OCI-LY3 (cell line): ENCODE data around the gene LGI4.
A peak's percentile ranks its signal among the peaks of the same experiment; 100 is the strongest.

ENCODE experiments used
- H2AFZ ChIP-seq: fragments of 200-600, 300-600 bp; shearing (Covaris generic); 2 replicates; pipeline ENCODE4 v1.6.0; 2014; ENCODE audit warnings: antibody characterized with exemption, low read depth, low read length
- H3K27ac ChIP-seq: fragments of 200-600, 300-600 bp; sonication (generic); 2 replicates; pipeline ENCODE4 v1.5.1; 2014; ENCODE audit warnings: mild to moderate bottlenecking, low read length, moderate library complexity, mixed read lengths
- H3K27me3 ChIP-seq: fragments of 200-600, 300-600 bp; sonication (generic); 2 replicates; pipeline ENCODE4 v1.6.1; 2014; ENCODE audit warnings: low read depth, low read length, mixed read lengths
- H3K36me3 ChIP-seq: fragments of 200-600, 300-600 bp; sonication (generic); replicated peaks from 2 replicates; pipeline ENCODE3; 2014; ENCODE audit warnings: low read depth, low read length, mixed read lengths
- H3K4me1 ChIP-seq: fragments of 300-600, 200-600 bp; sonication (generic); 2 replicates; pipeline ENCODE4 v1.6.1; 2014; ENCODE audit warnings: low read length, mixed read lengths
- H3K4me2 ChIP-seq: fragments of 200-600, 300-600 bp; sonication (generic); 2 replicates; pipeline ENCODE4 v1.6.1; 2014; ENCODE audit warnings: low read length, mixed read lengths
- H3K4me3 ChIP-seq: fragments of 300-600, 200-600 bp; sonication (generic); 2 replicates; pipeline ENCODE4 v1.5.1; 2014; ENCODE audit warnings: antibody characterized with exemption, mild to moderate bottlenecking, low read length, moderate library complexity
- H3K79me2 ChIP-seq: fragments of 300-600, 200-600 bp; shearing (Covaris generic); 2 replicates; pipeline ENCODE4 v1.6.1; 2014; ENCODE audit warnings: mild to moderate bottlenecking, low read length, mixed read lengths
- H3K9ac ChIP-seq: fragments of 300-600, 200-600 bp; shearing (Covaris generic); 2 replicates; pipeline ENCODE4 v1.6.0; 2014; ENCODE audit warnings: mild to moderate bottlenecking, low read length, moderate library complexity
- H3K9me3 ChIP-seq: fragments of 200-600, 300-600 bp; shearing (Covaris generic); 2 replicates; pipeline ENCODE4 v1.6.1; 2014; ENCODE audit warnings: low read length, mixed read lengths; ENCODE audit not compliant: insufficient read depth
- H4K20me1 ChIP-seq: fragments of 200-600, 300-600 bp; sonication (generic); 2 replicates; pipeline ENCODE4 v1.6.1; 2016; ENCODE audit warnings: low read length, mixed read lengths; ENCODE audit not compliant: insufficient read depth
- CTCF ChIP-seq: fragments of 200-600, 300-600 bp; sonication (generic); IDR thresholded peaks from 2 replicates; pipeline ENCODE4 v1.5.1; 2014; ENCODE audit warnings: antibody characterized with exemption, low read length, low read depth
- EZH2phosphoT487 ChIP-seq: fragments of 200-600 bp; shearing (Covaris generic); IDR thresholded peaks from 2 replicates; pipeline ENCODE4 v1.6.1; 2018; ENCODE audit warnings: antibody characterized with exemption, mixed run types, low read depth

LGI4 gene

GRCh38 chr19:35144600-35145436, 10.0 kb upstream of the LGI4 start:
- Histone ChIP-seq H3K36me3 (no peaks in the 10 kb centered on the region), H3K9me3 (no peaks in the 10 kb centered on the region), H3K79me2 (no peaks in the 10 kb centered on the region), H4K20me1 (no peaks in the 10 kb centered on the region), H3K4me2 (no peak overlapping the region), H2AFZ (no peak overlapping the region), H3K9ac (no peak overlapping the region), H3K4me1 (peaks cover 15% of the 10 kb centered on the region), H3K27me3 (peaks cover 21% of the 10 kb centered on the region), H3K27ac (no peak overlapping the region), H3K4me3 (no peak overlapping the region)
- TF ChIP-seq CTCF = no peak
- no peak for TF ChIP-seq EZH2phosphoT487

GRCh38 chr19:35144259-35144599, 9.4 kb upstream of the LGI4 start:
- no peak overlapping the region for H2AFZ ChIP-seq
- H3K27me3 ChIP-seq = peaks cover 21% of the 10 kb centered on the region
- H3K27ac ChIP-seq = no peak overlapping the region
- H3K4me1 ChIP-seq = peaks cover 15% of the 10 kb centered on the region
- H3K36me3 ChIP-seq = no peaks in the 10 kb centered on the region
- H3K9me3 ChIP-seq = no peaks in the 10 kb centered on the region
- no peak overlapping the region for H3K4me2 ChIP-seq
- H3K9ac ChIP-seq = no peak overlapping the region
- no peak overlapping the region for H3K4me3 ChIP-seq
- no peaks in the 10 kb centered on the region for H4K20me1 ChIP-seq
- H3K79me2 ChIP-seq = no peaks in the 10 kb centered on the region
- TF ChIP-seq CTCF (no peak), EZH2phosphoT487 (no peak)

GRCh38 chr19:35143818-35144217, 9.0 kb upstream of the LGI4 start:
- Histone ChIP-seq H3K9me3 (no peaks in the 10 kb centered on the region), H3K36me3 (no peaks in the 10 kb centered on the region), H3K4me1 (peaks cover 15% of the 10 kb centered on the region), H3K79me2 (no peaks in the 10 kb centered on the region), H3K27ac (no peak overlapping the region), H4K20me1 (no peaks in the 10 kb centered on the region), H3K9ac (no peak overlapping the region), H3K4me3 (no peak overlapping the region), H3K4me2 (no peak overlapping the region), H3K27me3 (peaks cover 21% of the 10 kb centered on the region), H2AFZ (no peak overlapping the region)
- TF ChIP-seq EZH2phosphoT487 (no peak), CTCF (no peak)

GRCh38 chr19:35143231-35143715, 8.4 kb upstream of the LGI4 start, which contains the start of gene FXYD7:
FXYD7 (plus strand) TSS chr19:35143255; CDS start chr19:35143334, 79 bp downstream.
- no peaks in the 10 kb centered on the region for H4K20me1 ChIP-seq
- H3K79me2 ChIP-seq = no peaks in the 10 kb centered on the region
- H3K4me2 ChIP-seq = peak within 1 kb of the TSS; percentile 99
- H3K4me3 ChIP-seq = peak within 1 kb of the TSS; percentile 79
- peaks cover 15% of the 10 kb centered on the region for H3K4me1 ChIP-seq
- TF ChIP-seq CTCF = no peak
- TF ChIP-seq EZH2phosphoT487 = no peak
- no peak within 1 kb of the TSS for H3K27ac ChIP-seq
- no peaks in the 10 kb centered on the region for H3K9me3 ChIP-seq
- H3K9ac ChIP-seq = peak within 1 kb of the TSS; percentile 58; the same call in 1 of the 2 replicates
- H3K27me3 ChIP-seq = peaks cover 21% of the 10 kb centered on the region
- H2AFZ ChIP-seq = no peak within 1 kb of the TSS
- no peaks in the 10 kb centered on the region for H3K36me3 ChIP-seq
